NT2/D1 (cell line): ENCODE data around the gene ITGAL.

Source experiments
- SUZ12 ChIP-seq: IDR thresholded peaks from 2 replicates; pipeline ENCODE4 v1.6.1; 2011; ENCODE audit not compliant: insufficient read length, insufficient read depth; ENCODE audit errors: extremely low read depth
- YY1 ChIP-seq: IDR thresholded peaks from 2 replicates; pipeline ENCODE4 v1.6.1; 2011; ENCODE audit not compliant: insufficient read length, insufficient read depth
- ZNF274 ChIP-seq: IDR thresholded peaks from 2 replicates; pipeline ENCODE4 v1.6.1; 2011; ENCODE audit warnings: mild to moderate bottlenecking, low read depth, low read length

DNA sequence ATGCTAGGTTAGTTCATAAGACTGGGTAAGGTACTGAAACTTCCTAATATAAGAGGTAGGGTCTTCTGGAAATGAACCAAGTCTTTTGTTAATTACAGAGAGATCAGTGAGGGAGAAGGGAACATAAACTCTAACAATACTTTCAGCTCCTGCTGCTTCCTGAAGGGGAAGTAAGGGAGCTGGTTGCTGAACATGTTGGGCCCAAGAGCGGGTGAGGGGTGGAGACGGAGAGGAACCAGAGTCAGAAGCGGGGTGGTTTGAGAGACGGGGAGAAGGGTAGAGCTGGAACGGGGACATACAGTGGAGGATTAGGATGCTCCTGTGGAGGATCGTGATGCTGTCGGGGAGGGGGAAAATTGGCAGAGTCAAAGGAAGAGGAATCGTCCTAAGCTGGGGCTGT is 73.6 kb downstream of the ITGAL start:
- no peak for TF ChIP-seq ZNF274
- no peak for TF ChIP-seq YY1
- no peak for TF ChIP-seq SUZ12
